Neural progenitor cell (in vitro differentiated cells): ENCODE data around the gene MYBPH. TPM values are rescaled to one million over a fixed set of nuclear protein-coding genes. Genes with fewer than 3 reads are reported as not detected.

Experiments used
- DNase-seq: peaks from one replicate; pipeline ENCODE4 v3.0.0-alpha.2; 2016; ENCODE audit warnings: low spot score
- H2AFZ ChIP-seq: fragments of 200-600 bp; sonication (generic); replicated peaks from 2 replicates; pipeline ENCODE4 v1.6.1; 2016; ENCODE audit warnings: antibody characterized with exemption
- H3F3A ChIP-seq: fragments of 200-600 bp; sonication (generic); 2 replicates; pipeline ENCODE4 v1.6.1; 2016; ENCODE audit warnings: antibody characterized with exemption, low read depth
- H3K27ac ChIP-seq: fragments of 200-600 bp; sonication (generic); 2 replicates; pipeline ENCODE4 v1.5.1; 2016; ENCODE audit warnings: mild to moderate bottlenecking
- H3K27me3 ChIP-seq: fragments of 200-600 bp; sonication (generic); 2 replicates; pipeline ENCODE4 v1.6.1; 2016; ENCODE audit warnings: mild to moderate bottlenecking, moderate library complexity
- H3K36me3 ChIP-seq: fragments of 200-600 bp; sonication (generic); 2 replicates; pipeline ENCODE4 v1.5.1; 2016
- H3K4me1 ChIP-seq: fragments of 200-600 bp; sonication (generic); 2 replicates; pipeline ENCODE4 v1.6.1; 2016; ENCODE audit warnings: mixed run types
- H3K4me2 ChIP-seq: fragments of 200-600 bp; sonication (generic); 2 replicates; pipeline ENCODE4 v1.6.1; 2016
- H3K4me3 ChIP-seq: fragments of 200-600 bp; sonication (generic); 2 replicates; pipeline ENCODE4 v1.5.1; 2016
- H3K79me2 ChIP-seq: fragments of 200-600 bp; sonication (generic); 2 replicates; pipeline ENCODE4 v1.6.1; 2016; ENCODE audit warnings: low read depth
- H3K9ac ChIP-seq: fragments of 200-600 bp; sonication (generic); 2 replicates; pipeline ENCODE4 v1.6.1; 2016
- H3K9me3 ChIP-seq: fragments of 200-600 bp; sonication (generic); 2 replicates; pipeline ENCODE4 v1.5.1; 2016; ENCODE audit warnings: low read depth
- H4K20me1 ChIP-seq: fragments of 200-600 bp; sonication (generic); 2 replicates; pipeline ENCODE4 v1.6.1; 2016; ENCODE audit warnings: low read depth
- H3K27ac Mint-ChIP-seq: 3 replicates; pipeline ENCODE4 v1.8.0; 2021; ENCODE audit warnings: mixed read lengths
- H3K27me3 Mint-ChIP-seq: 2 replicates; pipeline ENCODE4 v1.8.0; 2022; ENCODE audit warnings: low read depth, mild to moderate bottlenecking, inconsistent platforms, moderate library complexity, mixed read lengths; ENCODE audit not compliant: insufficient read depth
- H3K36me3 Mint-ChIP-seq: 3 replicates; pipeline ENCODE4 v1.8.0; 2021; ENCODE audit warnings: mixed read lengths
- H3K4me1 Mint-ChIP-seq: 3 replicates; pipeline ENCODE4 v1.8.0; 2021; ENCODE audit warnings: mixed read lengths
- H3K4me3 Mint-ChIP-seq: 3 replicates; pipeline ENCODE4 v1.8.0; 2021; ENCODE audit warnings: mild to moderate bottlenecking, moderate library complexity, mixed read lengths
- H3K9me3 Mint-ChIP-seq: 3 replicates; pipeline ENCODE4 v1.8.0; 2020; ENCODE audit warnings: mixed read lengths
- CTCF ChIP-seq: fragments of 200-600 bp; sonication (generic); IDR thresholded peaks from 2 replicates; pipeline ENCODE4 v1.5.1; 2017; ENCODE audit warnings: antibody characterized with exemption, mild to moderate bottlenecking
- EZH2 ChIP-seq: fragments of 200-600 bp; sonication (generic); IDR thresholded peaks from 2 replicates; pipeline ENCODE4 v1.6.1; 2017; ENCODE audit warnings: antibody characterized with exemption, mild to moderate bottlenecking, moderate library complexity
- EZH2phosphoT487 ChIP-seq: fragments of 200-600 bp; sonication (generic); IDR thresholded peaks from 2 replicates; pipeline ENCODE4 v1.6.1; 2017; ENCODE audit warnings: antibody characterized with exemption
- total RNA-seq: library from RNA; depleted of rRNA; stranded (reverse); fragments of >200 nt; gene quantifications from 2 replicates; pipeline ENCODE4 v1.2.3, GENCODE V29; 2015; ENCODE audit warnings: low replicate concordance

Gene MYBPH
- total RNA-seq, 1 donor from 2014 or later = not detected

- Histone ChIP-seq H2AFZ (no peak overlapping the region), H3K27me3 (no peaks in the 10 kb centered on the region), H4K20me1 (no peaks in the 10 kb centered on the region), H3K79me2 (no peaks in the 10 kb centered on the region), H3K9ac (no peak overlapping the region), H3K27ac (no peak overlapping the region), H3K36me3 (no peaks in the 10 kb centered on the region), H3K4me3 (no peak overlapping the region), H3K4me1 (peaks cover 3% of the 10 kb centered on the region), H3F3A (no peaks in the 10 kb centered on the region), H3K9me3 (no peaks in the 10 kb centered on the region), H3K4me2 (no peak overlapping the region)
- no peak for DNase-seq
- H3K27me3 Mint-ChIP-seq = peaks cover 13% of the 10 kb centered on the region
- peaks cover 14% of the 10 kb centered on the region for H3K9me3 Mint-ChIP-seq
- no peak overlapping the region for H3K27ac Mint-ChIP-seq
- H3K4me3 Mint-ChIP-seq = no peak overlapping the region
- no peak for TF ChIP-seq EZH2phosphoT487
- TF ChIP-seq EZH2 = no peak
- TF ChIP-seq CTCF = no peak
- H3K36me3 Mint-ChIP-seq = peaks cover 27% of the 10 kb centered on the region
- peaks cover 13% of the 10 kb centered on the region for H3K4me1 Mint-ChIP-seq
Observed at GRCh38 chr1:203161175-203161574, 14.5 kb downstream of the MYBPH start.

- Histone ChIP-seq H3K4me1 (peaks cover 11% of the 10 kb centered on the region), H3K27me3 (no peaks in the 10 kb centered on the region), H3K4me2 (no peak overlapping the region), H4K20me1 (no peaks in the 10 kb centered on the region), H3K4me3 (no peak overlapping the region), H3K9ac (no peak overlapping the region), H3K9me3 (no peaks in the 10 kb centered on the region), H3K79me2 (no peaks in the 10 kb centered on the region), H3K36me3 (no peaks in the 10 kb centered on the region), H3K27ac (no peak overlapping the region), H3F3A (no peaks in the 10 kb centered on the region), H2AFZ (no peak overlapping the region)
- no peak overlapping the region for H3K4me3 Mint-ChIP-seq
- peaks cover 11% of the 10 kb centered on the region for H3K4me1 Mint-ChIP-seq
- no peak overlapping the region for H3K27ac Mint-ChIP-seq
- peaks cover 10% of the 10 kb centered on the region for H3K9me3 Mint-ChIP-seq
- peaks cover 19% of the 10 kb centered on the region for H3K36me3 Mint-ChIP-seq
- TF ChIP-seq CTCF (no peak), EZH2 (no peak), EZH2phosphoT487 (no peak)
- no peak for DNase-seq
- H3K27me3 Mint-ChIP-seq = peaks cover 10% of the 10 kb centered on the region
Observed at GRCh38 chr1:203159844-203160243, 15.8 kb downstream of the MYBPH start.

- Histone ChIP-seq H3F3A (no peaks in the 10 kb centered on the region), H3K36me3 (no peaks in the 10 kb centered on the region), H3K9me3 (no peaks in the 10 kb centered on the region), H3K9ac (no peak overlapping the region), H3K27ac (no peak overlapping the region), H3K4me3 (no peak overlapping the region), H4K20me1 (no peaks in the 10 kb centered on the region), H3K4me2 (no peak overlapping the region), H3K79me2 (no peaks in the 10 kb centered on the region), H2AFZ (no peak overlapping the region), H3K4me1 (peaks cover 15% of the 10 kb centered on the region), H3K27me3 (no peaks in the 10 kb centered on the region)
- Mint-ChIP-seq H3K9me3 (peaks cover 10% of the 10 kb centered on the region), H3K4me1 (peaks cover 13% of the 10 kb centered on the region), H3K4me3 (no peak overlapping the region), H3K27ac (no peak overlapping the region), H3K36me3 (peaks cover 19% of the 10 kb centered on the region), H3K27me3 (peaks cover 7% of the 10 kb centered on the region)
- DNase-seq = no peak
- TF ChIP-seq CTCF (no peak), EZH2 (no peak), EZH2phosphoT487 (no peak)
Observed at GRCh38 chr1:203158960-203159665, 16.5 kb downstream of the MYBPH start.
